ENCODE data around the gene MARCHF4. TPM values are rescaled to one million over a fixed set of nuclear protein-coding genes. Genes with fewer than 3 reads are reported as not detected.
"Not testable (repeated sequence)": the region's sequence is repeated elsewhere in the genome, so short reads cannot be mapped to it uniquely, and the experiment has no call there.

The MARCHF4 gene
- total RNA-seq, 3 donors from 2014 or later, result 0.22 to 0.29 (median 0.25) TPM

GRCh38 chr2:216387262-216387661 is 15.0 kb upstream of the MARCHF4 start:
- no peaks in the 10 kb centered on the region for H3K9me3 ChIP-seq
- intact Hi-C loops (cut with DNase I, micrococcal nuclease), result no loop called here
- no peaks in the 10 kb centered on the region for H3K4me1 ChIP-seq (ENCODE audit: low read depth)
- no peaks in the 10 kb centered on the region for H3K36me3 ChIP-seq (ENCODE audit: low read depth)
- no peak for TF ChIP-seq CTCF (IDR thresholded peaks at IDR 0.05)
- no peak overlapping the region for H3K4me3 ChIP-seq
- ATAC-seq (no peak), DNase-seq (no peak)

GRCh38 chr2:216385478-216385877 is 13.2 kb upstream of the MARCHF4 start:
- DNase-seq, result no peak
- no peaks in the 10 kb centered on the region for H3K36me3 ChIP-seq (ENCODE audit: low read depth)
- no peaks in the 10 kb centered on the region for H3K4me1 ChIP-seq (ENCODE audit: low read depth)
- TF ChIP-seq CTCF (IDR thresholded peaks at IDR 0.05), result no peak
- H3K9me3 ChIP-seq, result no peaks in the 10 kb centered on the region
- no peak for ATAC-seq
- intact Hi-C loops (cut with DNase I, micrococcal nuclease), result no loop called here
- no peak overlapping the region for H3K4me3 ChIP-seq

GRCh38 chr2:216384409-216384808 is 12.1 kb upstream of the MARCHF4 start:
- H3K36me3 ChIP-seq (ENCODE audit: low read depth); intact Hi-C loops (cut with DNase I, micrococcal nuclease); H3K9me3 ChIP-seq; H3K4me1 ChIP-seq (ENCODE audit: low read depth); ATAC-seq; H3K4me3 ChIP-seq; DNase-seq: not testable (repeated sequence)

GRCh38 chr2:216379977-216380376 is 7.7 kb upstream of the MARCHF4 start:
- H3K36me3 ChIP-seq (ENCODE audit: low read depth), result no peaks in the 10 kb centered on the region
- ATAC-seq (no peak), DNase-seq (no peak)
- no peaks in the 10 kb centered on the region for H3K4me1 ChIP-seq (ENCODE audit: low read depth)
- intact Hi-C loops (cut with DNase I, micrococcal nuclease), result no loop called here
- no peaks in the 10 kb centered on the region for H3K9me3 ChIP-seq
- H3K4me3 ChIP-seq, result no peak overlapping the region
- TF ChIP-seq CTCF (IDR thresholded peaks at IDR 0.05), result no peak

- intact Hi-C loops (cut with DNase I, micrococcal nuclease), result no loop called here
- ATAC-seq, result no peak
- Histone ChIP-seq H3K4me3 (no peak overlapping the region), H3K36me3 (ENCODE audit: low read depth) (no peaks in the 10 kb centered on the region), H3K4me1 (ENCODE audit: low read depth) (no peaks in the 10 kb centered on the region), H3K9me3 (no peaks in the 10 kb centered on the region)
- TF ChIP-seq CTCF (IDR thresholded peaks at IDR 0.05), result no peak
- DNase-seq, result no peak
Measured at GRCh38 chr2:216375286-216375685, 3.0 kb upstream of the MARCHF4 start.

- Histone ChIP-seq H3K9me3 (no peaks in the 10 kb centered on the region), H3K36me3 (ENCODE audit: low read depth) (no peaks in the 10 kb centered on the region), H3K4me1 (ENCODE audit: low read depth) (no peaks in the 10 kb centered on the region), H3K4me3 (no peak overlapping the region)
- DNase-seq, result no peak
- TF ChIP-seq CTCF (IDR thresholded peaks at IDR 0.05), result no peak
- intact Hi-C loops (cut with DNase I, micrococcal nuclease), result no loop called here
- no peak for ATAC-seq
Measured at GRCh38 chr2:216373896-216374295, 1.6 kb upstream of the MARCHF4 start.
